IMR-90 (cell line): ENCODE data around the gene FTL.

Experiments
- POLR2A ChIP-seq: IDR thresholded peaks from 2 replicates; pipeline ENCODE4 v1.6.1; 2012; ENCODE audit warnings: mild to moderate bottlenecking, low read depth, low read length
- TF ChIP-seq, protein P1 (sequence below): conservative IDR thresholded peaks from 2 replicates; pipeline ENCODE4 v1.5.1; 2012; ENCODE audit warnings: mild to moderate bottlenecking, low read depth, low read length, improper control_type of control experiment

DNA sequence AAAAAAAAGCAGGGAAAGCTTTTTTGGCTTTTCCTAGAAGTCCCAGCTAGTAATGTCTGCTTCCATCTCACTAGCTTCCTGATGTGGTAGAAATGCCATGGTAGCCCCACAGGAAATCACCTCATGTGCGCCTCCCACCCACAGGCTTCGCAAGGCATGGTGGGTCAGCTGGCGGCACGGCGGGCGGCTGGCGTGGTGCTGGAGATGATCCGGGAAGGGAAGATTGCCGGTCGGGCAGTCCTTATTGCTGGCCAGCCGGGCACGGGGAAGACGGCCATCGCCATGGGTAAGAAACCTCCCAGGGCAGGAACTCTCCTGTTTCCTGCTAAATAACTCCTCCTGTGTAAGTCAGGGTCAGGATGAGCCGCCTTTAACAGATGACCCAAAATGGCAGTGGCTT, 39.0 kb downstream of the FTL start:
- no peak for TF ChIP-seq POLR2A
- TF ChIP-seq, protein P1, sequence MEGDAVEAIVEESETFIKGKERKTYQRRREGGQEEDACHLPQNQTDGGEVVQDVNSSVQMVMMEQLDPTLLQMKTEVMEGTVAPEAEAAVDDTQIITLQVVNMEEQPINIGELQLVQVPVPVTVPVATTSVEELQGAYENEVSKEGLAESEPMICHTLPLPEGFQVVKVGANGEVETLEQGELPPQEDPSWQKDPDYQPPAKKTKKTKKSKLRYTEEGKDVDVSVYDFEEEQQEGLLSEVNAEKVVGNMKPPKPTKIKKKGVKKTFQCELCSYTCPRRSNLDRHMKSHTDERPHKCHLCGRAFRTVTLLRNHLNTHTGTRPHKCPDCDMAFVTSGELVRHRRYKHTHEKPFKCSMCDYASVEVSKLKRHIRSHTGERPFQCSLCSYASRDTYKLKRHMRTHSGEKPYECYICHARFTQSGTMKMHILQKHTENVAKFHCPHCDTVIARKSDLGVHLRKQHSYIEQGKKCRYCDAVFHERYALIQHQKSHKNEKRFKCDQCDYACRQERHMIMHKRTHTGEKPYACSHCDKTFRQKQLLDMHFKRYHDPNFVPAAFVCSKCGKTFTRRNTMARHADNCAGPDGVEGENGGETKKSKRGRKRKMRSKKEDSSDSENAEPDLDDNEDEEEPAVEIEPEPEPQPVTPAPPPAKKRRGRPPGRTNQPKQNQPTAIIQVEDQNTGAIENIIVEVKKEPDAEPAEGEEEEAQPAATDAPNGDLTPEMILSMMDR: no peak
